GM19351 (cell line): Measurements from ENCODE around the gene EPB41L2.

Experiments
- ATAC-seq: cut with Tn5 transposase; IDR thresholded peaks from one replicate; pipeline ENCODE4 v1.9.1; 2021; ENCODE audit warnings: mild to moderate bottlenecking, moderate library complexity; ENCODE audit not compliant: unreplicated experiment

The EPB41L2 gene

DNA sequence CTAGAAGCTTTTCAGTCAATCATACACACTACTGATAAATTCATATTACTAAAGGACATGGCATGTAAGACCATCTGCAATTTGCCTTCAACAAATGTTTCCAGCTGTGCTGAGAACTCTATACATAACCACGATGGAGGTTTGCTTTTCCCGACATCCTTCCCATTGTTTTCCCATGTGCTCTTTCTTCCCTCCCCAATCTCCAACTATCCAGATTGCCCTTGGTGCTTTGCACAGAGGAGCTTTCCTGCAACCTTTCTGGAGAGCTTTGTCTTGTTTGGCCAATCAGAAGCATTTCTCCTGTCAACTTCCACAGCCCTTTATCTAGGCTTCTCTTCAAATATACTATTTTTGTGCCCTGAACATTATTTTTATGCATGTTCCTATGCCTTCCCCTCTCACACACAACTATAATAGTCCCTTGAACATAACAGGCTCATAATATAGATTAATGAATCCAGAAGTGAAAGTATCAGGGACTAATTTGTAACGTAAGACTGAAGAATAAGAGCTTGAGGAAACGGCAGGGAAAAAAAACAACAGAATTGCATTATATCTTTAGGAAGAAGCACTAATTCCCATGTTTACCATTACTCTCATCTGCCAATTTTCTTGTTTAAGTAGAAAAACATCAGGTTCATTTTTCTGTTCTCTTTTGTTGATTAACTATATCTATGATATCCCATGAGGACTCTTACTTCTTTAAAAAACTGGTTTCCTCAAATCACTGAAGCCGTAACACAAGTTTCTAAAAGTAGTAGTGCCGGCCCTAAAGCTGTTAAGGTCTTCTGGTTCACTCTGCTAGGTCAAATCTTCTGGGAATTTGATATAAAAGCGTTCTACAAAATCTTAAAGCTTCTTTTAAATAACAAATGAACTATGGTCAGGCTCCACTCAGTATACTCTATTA lies 215.8 kb downstream of the EPB41L2 start:
- no peak for ATAC-seq

DNA sequence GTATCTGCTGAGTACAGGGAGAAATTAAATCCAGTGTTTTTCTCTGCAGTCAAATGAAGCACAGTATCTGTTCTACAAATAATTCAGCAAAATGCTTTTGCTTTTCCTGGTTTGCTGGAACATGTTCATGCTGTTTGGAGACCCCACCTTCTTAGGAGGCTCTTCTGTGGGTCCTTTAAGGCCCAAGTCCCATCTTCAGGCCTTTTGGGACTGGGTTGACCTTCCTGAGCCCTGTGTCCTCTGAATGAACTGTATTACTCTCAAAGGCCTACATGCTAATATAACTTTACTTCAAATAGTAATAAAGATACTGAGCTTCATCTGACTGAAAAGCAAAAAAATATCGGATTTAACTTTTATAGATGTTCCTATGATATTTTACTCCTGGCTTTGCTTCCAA lies 216.5 kb downstream of the EPB41L2 start:
- no peak for ATAC-seq

DNA sequence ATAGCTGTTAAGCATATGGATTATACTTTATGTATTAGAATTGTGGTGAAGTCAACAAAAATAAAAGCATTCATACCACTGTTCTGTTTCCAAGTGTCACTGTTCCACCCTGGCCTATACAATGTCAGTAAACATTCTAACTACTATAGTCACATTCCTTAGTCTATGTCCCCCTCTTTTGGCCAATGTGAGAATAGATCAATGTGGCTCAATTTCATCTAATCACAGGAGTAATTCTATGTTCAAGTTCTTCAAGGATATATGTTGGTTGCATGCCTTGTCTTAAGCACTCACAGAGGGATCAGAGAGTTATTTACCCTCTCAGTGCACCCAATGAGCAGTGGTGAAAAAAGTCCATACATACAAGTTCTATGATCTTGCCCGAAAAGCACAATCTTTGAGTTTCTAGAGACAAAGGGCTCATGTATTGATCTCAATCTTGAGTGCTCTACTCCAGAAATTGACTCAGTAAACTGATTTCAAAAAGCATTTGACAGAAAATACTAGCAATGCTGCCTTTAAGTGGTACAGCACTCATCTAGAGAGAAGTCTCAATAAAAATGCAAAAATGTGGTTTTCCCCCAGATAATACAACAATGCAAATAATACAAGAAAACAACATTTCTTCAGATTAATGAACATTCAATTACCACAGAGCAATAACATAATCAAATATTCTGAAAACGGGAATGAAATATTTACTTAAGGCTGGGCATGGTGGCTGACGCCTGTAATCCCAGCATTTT lies 219.3 kb downstream of the EPB41L2 start:
- peak; percentile 91 for ATAC-seq

DNA sequence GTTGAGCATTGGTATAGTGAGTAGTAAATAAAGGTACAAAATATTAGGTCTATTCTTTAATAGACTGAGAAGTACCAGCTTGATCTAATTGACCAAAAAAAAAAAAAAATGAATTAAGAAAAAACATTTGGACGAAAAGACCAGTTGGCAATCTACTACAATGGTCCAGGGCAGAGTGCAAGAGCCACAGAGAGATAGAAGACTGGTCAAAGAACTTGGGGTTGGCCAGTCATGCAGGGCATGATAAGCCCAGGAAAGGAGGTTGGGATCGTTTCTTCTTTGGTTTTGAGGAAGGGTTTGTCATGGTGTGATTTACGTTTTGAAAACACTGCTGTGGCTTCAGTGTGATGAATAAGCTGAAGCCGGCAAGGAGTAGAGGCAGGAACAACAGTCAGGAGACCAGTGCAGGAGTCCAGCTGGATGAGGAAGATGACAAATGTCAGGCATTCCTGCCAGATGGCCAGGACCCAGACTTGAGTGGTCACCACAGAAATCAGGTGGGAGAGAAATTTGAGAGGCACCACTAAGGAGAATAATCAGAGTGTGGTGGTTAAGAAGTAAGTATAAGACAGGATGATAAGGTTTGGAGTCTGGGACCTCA lies 221.8 kb downstream of the EPB41L2 start:
- ATAC-seq, result no peak

DNA sequence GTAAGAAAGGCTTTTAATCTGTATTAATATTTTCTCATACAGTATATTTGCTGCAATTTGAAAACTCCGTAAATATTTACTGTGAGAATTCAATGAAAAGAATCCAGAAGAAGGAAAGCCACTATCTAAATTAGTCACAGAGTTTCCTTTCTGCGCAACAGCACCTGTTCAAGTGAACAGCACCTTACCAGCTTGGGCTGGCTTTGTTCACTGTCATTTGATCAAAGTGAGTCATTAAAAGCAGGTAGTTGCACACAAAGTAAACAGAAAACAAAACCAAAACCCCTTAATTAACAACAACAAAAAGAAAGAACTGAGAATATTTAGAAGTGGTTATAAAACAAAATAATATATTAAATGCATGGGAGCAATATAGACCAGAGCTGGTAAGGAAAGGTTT lies 223.0 kb downstream of the EPB41L2 start:
- ATAC-seq, result no peak

DNA sequence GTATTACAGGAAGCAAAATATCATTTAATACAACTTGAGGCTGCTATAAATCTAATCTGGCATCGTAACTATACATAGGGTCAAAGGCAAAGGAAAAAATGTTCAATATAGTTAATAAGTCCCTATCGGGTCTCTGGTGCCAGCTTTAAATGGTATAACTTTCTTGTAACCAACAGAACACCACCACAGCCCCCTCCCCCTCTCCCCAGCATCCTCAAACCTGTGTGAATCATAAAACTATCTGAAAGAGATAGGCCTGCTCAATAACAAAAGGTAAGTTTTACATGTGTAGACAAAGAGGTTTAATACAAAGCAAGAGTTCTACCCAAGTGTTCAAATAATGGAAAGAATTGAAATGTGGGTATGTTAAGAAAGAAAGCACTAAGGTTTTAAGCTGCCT lies 223.7 kb downstream of the EPB41L2 start:
- ATAC-seq, result no peak

DNA sequence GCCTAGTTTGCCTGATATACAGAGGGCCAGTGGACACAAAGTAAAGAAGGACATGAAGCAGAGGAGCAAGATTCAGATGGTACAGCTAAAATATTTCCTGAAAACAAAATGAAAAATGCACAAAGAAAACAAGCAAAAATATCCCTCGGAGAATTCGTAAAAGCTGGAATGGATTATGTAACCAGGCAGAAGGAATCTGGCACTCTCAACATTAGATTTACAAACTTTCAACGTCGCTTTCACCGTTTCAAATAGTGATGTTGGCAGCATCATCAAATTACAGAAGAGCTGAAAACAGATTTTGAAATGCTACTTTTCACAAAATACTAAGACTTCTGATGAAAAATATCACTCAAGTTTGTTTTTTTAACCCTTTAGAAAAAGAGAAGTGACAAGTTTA lies 224.1 kb downstream of the EPB41L2 start:
- no peak for ATAC-seq

DNA sequence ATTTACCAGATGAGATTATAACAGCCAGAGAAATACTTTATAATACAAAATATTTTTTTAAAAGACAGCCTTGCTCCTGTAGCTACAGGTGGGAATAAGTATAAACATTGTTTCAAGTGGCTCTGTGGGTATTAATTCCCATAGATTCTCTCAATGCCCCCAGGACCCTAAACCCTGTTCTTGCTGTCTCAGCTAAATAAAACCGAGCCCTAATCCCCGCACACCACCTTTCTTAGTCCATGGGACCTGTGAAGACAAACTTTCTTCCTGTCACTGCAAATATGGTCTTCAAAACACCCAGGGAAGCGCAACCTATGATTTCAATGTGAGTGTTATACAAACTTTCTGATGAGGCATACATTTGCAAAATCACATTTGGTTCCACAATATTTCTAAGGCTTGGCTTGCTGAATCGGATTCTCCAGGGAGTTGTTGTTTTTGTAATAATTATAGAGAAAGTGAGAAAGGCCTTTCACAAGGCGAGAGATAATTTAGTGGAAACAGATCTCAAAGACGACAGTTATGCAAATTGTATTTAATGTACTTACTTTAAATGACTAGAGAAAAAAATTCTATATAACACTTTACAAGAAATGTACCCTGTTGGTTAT lies 224.7 kb downstream of the EPB41L2 start:
- no peak for ATAC-seq

DNA sequence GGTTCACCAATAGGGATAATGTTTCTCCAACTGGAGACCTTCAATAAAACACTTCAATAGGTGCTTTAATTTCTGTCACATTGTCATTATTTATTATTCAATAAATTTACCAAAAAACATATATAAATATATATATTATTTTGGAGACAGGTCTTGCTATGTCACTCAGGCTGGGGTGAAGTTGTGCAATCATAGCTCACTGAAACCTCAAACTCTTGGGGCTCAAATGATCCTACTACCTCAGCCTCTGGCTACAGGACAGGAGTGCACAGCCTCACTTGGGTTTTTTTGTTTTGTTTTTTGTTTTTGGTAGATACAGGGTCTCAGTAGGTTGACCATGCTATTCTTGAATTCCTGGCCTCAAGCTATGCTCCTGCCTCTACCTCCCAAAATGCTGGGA lies 226.0 kb downstream of the EPB41L2 start:
- no peak for ATAC-seq

DNA sequence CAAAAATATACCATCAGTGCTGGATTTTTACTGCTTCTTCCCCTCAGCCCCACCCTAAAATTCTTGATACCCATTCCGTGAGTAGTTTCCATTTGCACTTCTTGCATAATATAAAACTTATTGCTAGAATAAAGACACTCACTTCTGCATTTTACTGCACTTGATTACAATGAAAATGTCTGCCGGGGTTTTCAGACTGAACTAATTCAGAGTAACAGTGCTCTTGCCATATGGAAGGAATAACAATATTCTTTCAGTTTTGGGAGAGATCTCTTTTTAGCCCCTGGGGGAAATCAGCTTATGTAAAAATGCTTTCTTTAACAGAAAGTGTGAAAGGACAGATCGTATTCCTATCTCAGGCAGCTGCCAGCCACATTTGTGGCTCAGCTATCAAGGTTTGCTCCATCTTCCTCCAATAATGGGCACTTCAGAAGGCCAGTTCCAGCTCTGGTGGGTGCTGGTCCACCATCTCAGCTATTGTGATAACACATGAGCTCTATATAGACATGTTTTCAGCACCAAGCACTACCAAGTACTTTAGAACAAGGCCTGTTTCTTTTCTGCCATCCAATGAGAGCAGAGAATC lies 226.9 kb downstream of the EPB41L2 start:
- no peak for ATAC-seq

DNA sequence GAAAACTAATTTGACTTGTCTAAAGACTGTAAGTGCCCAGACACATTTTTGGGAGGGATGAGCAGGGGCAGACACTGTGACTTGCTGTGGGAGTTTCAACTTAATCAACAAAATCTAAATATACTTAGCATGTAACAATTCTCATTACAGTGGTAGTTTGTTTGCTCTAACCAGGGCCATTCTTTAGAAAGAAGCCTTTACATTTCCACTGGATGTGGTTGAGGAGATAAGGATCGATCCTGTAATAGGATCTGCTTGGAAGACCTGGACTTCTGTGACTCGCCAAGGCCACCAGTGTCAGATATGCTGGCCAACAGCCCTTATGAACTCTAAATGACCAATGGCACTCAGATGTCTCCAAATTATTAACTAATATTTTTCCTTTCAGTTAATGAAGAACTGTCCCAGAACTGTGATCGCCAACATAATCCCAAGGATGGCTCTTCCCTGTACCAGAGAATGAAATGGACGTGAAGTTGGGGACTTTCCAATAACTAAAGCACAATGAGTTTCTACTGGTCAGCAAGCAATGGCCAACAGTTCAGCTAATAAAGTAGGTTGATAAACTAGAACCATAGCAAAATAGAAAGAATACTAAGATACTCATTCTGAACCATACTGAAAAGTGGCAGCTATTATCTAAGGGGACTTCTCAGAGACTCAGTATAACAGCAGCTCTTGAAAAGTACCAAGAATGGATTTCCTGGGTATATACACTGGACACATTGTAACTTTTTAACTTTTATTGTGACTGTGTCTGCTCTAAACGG lies 228.4 kb downstream of the EPB41L2 start:
- no peak for ATAC-seq

DNA sequence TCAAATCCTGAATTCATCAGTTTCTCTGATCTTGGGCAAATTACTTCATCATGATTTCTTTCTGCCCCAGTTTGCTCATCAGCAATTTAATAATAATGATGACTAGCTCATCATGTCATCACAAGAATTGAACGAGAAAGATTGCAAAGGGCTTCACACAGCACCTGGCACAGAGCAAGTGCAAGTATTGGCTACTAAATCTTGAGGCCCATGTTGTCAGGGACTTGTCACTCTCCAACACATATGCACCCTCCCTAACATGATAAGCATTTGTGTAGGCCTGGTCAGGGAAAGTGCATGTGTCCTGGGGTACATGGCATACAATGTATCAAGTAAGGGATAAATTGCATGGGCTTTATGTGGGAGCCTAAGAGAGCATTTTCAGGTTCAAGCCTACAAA lies 229.5 kb downstream of the EPB41L2 start:
- ATAC-seq, result no peak

DNA sequence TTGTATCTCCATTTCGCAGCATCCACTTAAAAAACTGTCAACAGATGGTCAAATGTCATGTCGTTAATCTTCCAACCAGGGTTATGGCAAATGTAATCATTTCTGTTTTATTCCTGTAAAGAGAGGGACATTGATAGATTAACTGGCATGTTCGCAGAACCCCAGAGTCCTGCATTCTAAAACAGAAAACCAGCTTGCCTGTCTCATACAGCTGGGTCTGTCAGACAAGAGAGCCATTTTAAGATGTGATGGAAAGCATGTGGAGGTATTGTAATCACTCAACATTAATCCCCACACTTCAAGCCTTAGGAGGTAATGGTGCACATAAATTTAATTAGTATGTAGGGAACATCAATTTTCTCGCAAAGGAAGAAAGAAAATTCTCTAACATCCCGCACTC lies 231.4 kb downstream of the EPB41L2 start:
- no peak for ATAC-seq

DNA sequence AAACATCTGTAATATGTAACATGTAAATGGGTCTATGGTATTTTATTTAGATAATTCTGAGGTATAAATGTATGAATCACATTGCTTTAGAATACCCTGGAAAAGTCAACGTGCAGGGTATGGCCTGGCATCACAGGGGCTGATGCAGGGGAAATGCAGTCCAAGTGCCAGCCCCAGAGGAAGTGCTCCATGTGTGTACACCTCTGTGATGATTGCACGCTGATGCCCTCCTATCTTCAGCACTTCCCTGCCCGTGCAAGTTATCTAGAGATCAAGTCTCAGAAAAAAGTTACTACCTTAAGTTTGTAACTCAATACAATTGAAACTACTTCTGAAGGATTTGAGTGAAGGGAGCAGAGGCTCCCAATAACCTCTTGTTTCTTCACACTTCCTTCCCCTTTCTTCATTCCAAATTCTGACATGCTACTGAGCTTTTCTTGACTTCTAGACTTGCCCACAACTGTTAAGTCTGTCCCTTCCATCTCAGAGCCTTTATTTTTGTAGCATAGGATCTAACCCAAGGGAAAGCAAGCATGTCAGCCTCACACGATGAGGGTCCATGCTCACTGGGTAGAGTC lies 233.6 kb downstream of the EPB41L2 start:
- ATAC-seq, result no peak

DNA sequence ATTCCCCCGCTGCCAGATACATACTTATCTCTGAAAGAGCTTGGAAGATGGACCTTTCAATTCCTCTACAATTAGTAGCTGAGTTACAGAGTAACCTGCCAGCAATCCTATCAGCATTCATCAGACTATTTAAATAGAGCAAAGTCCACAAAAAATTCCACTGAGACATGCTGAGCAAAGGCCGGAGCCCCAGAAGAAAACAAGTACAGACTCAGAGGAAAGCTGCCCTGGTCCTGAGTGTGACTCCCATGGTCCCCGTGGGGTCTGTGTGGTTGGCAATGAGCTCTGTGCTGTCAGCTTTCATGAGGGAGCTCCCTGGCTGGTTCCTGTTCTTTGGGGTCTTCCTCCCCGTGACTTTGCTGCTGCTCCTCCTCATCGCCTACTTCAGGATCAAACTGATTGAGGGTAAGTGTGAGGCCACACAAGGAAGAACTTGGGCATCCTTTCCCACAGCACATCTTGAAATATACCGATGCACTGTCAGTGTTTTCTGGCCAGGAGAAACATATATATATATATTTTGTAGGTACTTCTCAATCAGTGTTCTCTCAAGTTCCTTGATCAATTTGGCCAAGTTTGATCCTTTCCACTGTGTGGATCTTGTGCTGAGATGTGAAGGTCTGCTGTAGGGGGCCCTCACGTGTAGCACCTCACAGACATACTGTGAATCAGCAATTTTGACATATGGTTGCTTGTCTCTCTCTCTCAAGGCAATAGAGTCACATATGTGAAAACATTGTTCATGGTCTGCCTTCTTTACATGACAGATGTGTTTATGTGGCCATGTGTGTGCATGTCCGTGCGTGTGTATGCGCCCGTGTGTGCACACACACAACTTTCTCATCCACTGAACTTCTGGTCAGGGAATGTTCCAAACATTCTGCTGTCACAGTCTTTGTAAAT lies 235.5 kb downstream of the EPB41L2 start, which contains the start of gene SMLR1:
TSS of gene SMLR1 (plus strand) at position 160 of the 903 bp plus-strand sequence. CDS start at position 168, 8 bp downstream.
- ATAC-seq, result no peak

DNA sequence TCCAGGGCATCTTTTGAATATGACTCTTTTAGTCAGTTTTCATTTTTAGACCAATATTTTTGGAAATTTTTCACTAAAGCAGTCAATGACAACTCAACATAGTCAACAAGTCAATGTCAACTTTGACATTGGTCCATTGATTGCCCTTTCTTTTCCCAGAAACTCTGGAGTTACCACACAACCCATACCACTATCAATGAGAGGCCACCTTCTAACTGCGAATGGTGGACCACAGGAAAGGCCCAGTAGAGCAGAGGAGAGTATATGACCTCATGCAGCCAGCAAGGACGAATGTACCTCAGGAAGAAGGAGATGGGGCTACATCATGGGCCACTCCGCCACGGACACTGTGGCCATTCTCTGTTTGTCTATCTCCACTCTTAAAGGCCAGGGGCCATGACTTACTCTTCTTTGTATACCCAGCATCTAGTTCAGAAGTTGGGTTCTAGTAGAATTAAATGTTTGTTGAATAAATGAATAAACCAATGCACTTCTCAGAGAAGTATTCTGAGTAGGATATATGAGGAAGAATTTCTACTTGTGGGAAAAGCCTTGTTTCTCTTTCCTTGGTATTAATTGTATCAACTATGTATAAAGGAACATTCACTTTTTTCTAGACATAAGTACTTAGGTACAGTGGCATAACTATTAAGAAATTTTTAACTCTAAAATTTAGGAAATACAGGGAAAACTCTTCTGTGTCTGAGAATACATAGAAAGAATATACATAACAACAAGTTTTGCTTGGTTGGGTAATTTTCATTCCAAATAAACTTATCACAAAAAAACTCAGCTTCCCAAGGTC lies 236.4 kb downstream of the EPB41L2 start:
- ATAC-seq, result no peak

DNA sequence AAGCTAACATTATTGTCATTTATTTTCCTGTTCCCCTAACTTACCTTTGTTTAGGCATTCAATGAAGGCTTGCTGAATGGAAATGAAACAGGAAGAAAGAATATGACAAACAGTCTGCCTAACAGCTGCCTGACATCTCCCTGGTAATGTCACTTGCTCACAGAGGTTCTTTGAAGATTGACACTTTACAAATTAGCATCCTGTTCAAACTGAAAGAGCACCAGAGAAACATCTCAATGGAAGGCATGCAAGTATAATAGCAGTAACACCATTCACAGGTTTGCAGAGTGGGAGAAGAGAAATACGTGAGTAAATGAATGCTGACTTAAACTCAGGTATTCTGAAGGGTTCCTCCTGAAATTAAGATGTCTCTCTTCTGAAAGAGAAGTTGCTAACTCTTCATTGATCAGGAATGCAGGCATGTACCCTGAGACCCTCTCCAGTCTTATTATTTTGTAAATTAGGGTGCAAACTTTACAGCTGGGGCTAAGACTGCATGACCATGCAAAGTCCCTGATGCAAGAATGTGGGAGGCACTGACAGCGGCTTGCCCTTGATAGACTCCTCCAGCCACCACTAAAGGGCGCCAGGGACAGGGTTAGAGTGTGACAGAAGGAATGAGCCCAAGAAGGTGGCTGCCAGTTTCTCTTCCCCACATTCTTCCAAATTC lies 237.1 kb downstream of the EPB41L2 start:
- no peak for ATAC-seq
